ENCODE measurements around the gene GALNT16.
A peak's percentile ranks its signal among the peaks of the same experiment; 100 is the strongest.

The GALNT16 gene

DNA sequence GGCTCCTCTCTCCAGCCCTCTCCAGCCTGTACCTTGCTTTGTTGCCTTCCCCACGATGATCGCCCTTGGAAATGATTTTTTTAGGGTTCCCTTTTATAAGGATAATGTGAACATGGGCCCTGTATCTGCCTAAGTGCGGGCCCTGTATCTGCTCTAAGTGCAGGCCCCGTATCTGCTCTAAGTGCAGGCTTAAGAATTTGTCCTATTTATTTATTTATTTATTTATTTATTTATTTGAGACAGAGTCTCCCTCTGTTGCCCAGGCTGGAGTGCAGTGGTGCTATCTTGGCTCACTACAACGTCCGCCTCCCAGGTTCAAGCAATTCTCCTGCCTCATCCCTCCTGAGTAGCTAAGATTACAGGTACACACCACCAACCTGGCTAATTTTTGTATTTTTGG is 22.5 kb downstream of the GALNT16 start:
- no peak for DNase-seq (ENCODE audit: low read depth)
- H3K4me3 ChIP-seq (replicated peaks; ENCODE audit: low read depth, low read length): no peak overlapping the region
- TF ChIP-seq, protein P1, sequence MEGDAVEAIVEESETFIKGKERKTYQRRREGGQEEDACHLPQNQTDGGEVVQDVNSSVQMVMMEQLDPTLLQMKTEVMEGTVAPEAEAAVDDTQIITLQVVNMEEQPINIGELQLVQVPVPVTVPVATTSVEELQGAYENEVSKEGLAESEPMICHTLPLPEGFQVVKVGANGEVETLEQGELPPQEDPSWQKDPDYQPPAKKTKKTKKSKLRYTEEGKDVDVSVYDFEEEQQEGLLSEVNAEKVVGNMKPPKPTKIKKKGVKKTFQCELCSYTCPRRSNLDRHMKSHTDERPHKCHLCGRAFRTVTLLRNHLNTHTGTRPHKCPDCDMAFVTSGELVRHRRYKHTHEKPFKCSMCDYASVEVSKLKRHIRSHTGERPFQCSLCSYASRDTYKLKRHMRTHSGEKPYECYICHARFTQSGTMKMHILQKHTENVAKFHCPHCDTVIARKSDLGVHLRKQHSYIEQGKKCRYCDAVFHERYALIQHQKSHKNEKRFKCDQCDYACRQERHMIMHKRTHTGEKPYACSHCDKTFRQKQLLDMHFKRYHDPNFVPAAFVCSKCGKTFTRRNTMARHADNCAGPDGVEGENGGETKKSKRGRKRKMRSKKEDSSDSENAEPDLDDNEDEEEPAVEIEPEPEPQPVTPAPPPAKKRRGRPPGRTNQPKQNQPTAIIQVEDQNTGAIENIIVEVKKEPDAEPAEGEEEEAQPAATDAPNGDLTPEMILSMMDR (IDR thresholded peaks at IDR 0.05; ENCODE audit: low read length, missing control alignments): no peak

DNA sequence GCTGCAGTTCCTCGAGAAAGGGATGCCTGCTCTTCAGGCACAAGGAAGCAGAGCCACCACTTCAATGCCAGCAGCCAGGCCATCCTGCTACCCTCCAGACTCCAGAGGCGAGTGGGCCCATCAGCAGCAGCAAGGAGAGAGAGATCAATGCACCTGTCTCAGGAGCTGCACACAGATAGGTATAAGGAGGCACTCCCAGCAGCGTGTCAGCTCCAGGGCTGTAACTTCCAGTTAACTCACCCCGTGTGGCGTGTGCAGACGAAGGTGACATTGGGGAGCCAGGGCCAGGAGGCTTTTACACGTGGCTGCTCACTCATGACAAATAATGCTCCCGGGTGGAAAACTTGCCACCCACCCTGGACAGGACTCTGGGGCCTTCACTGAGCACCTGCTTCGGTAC is 24.2 kb downstream of the GALNT16 start:
- TF ChIP-seq, protein P1 (IDR thresholded peaks at IDR 0.05; ENCODE audit: low read length, missing control alignments): no peak
- no peak overlapping the region for H3K4me3 ChIP-seq (replicated peaks; ENCODE audit: low read depth, low read length)
- DNase-seq (ENCODE audit: low read depth): no peak

DNA sequence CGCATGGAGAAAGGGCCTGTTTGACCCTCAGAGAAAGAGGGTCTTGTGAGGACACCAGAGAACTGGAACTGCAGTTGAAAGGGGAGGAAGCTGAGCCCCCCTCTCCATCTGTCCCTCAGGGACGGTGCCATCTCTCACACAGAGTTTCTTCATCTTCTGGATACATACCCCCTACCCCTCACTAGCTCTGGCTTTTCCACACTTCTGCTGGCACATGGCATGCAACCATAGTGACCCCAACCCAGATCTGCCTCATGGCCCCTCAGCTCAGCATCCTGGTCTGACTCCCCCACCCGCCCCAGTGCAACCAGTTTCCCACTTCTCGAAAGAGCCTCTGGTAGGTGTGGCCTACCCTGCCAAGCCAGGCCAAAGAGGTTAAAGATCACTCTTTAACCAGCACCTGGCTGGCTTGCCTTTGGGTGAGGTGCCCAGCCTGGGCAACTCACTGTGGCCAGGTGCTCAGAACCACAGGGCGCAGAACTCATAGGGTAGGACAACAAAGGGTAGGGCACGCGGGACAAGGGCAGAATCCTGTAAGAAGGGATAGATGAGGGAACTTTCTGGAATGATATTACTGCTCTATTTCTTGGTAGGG is 25.8 kb downstream of the GALNT16 start:
- TF ChIP-seq, protein P1 (IDR thresholded peaks at IDR 0.05; ENCODE audit: low read length, missing control alignments): no peak
- H3K4me3 ChIP-seq (replicated peaks; ENCODE audit: low read depth, low read length): no peak overlapping the region
- no peak for DNase-seq (ENCODE audit: low read depth)

DNA sequence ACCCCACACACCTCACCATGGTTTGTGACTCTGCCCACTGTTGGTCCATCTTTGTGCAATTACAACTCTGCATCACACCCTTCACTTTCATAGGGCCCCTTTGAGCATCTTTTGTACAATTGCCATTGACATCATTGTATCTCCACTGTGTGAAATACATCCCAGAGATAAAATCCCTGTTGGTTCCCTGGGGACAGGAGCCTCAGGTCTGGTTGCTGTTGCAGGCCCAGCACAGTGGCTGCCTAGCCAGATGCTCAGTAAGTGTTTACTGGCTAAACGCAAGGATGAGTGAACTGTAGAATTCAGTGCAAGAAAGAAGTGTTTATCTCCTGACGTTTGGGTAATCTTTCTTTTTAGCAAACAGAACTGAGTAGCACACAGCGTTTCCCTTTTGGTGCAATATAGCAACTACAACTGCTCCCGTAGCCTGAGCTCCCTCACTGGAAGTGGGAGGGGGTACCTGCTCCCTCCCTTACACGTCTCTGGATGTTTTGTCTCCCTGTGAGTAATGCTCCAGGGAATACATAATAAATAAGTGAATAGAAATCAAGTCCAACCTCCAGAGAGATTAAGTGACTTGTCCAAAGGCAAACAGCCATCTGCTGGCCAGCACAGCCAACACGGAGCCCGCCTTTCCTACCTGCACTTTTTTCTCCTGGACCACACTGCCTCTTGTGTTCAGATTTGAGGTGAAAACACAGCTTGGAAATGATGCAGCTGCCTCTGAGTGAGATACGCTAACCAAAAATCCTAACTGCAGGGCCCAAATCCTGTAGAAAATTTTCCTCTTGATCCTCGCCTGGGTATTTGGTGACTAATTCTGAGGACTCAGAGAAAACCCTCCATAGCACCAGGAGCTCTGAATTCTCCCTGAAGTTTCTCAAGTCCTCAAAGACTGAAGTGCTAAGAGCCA is 27.4 kb downstream of the GALNT16 start:
- no peak for DNase-seq (ENCODE audit: low read depth)
- no peak overlapping the region for H3K4me3 ChIP-seq (replicated peaks; ENCODE audit: low read depth, low read length)
- TF ChIP-seq, protein P1 (IDR thresholded peaks at IDR 0.05; ENCODE audit: low read length, missing control alignments): no peak

DNA sequence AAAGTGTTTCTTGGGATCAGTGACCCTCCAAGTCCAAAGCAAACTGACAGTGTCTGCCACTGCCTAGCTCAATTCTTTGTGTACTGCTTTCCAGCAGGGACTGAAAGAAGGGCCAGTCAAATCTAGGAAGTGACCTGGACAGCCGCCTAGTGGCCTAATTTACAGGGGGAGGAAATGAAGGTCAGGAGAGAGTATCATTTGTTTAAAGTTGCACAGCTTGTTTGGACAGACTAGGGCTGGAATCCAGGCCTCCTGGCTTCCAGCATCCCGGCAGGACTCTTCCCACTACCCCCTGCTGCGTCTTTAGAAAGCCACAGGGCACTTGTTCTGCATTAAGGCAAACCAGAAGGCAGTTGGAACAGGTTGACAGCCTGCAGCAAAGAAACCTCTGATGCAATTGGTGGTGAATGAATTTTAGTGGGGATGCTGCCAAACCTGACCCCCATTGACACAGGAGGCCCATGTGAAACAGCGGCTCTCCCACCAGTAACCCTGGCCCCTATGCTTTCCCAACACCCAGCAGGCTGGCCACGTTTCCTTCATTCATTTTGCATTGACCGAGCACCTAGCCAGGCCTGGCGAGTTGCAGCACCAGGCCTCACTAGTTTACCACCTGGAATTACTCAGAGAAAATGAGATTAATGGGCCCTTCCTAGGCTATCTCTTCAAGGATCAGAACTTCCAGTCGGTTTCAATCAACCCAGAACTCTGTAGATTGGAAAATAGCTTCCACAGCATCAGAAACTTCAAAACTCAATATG is 28.2 kb downstream of the GALNT16 start:
- TF ChIP-seq, protein P1 (IDR thresholded peaks at IDR 0.05; ENCODE audit: low read length, missing control alignments): peak; percentile 43
- peak; percentile 21 for DNase-seq (ENCODE audit: low read depth)
- H3K4me3 ChIP-seq (replicated peaks; ENCODE audit: low read depth, low read length): no peak overlapping the region

DNA sequence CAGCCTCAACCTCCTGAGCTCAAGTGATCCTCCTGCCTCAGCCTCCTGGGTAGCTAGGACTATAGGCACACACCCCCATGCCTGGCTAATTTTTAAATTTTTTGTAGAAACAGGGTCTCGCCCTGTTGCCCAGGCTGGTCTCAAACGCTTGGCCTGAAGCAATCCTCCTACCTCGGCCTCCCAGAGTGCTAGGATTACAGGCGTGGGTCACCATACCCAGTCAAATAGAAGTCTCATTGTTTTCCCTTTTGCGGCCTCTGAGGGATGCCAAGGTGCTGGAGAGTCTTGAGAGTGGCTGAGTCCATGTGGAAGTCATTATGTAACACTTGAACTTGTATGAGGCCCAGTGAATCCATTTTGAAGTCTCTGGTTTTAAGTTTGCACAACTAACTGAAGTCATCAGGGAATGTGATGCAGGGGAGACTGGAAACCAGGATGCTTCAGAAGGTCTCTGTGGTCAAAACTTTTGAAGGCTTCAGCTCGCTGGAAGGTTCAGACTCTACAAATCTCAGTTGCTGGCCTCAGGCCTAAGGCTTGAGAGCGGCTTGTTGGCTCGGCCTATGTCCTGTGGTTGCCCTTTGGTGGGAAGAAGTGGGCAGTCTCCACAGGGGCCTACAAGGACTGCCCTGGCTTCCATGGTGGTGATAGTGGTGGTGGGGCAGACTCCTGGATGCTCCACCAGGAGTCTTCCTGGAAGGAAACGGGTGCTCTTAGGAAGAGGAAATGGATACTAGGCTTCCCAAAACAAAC is 29.2 kb downstream of the GALNT16 start:
- no peak for DNase-seq (ENCODE audit: low read depth)
- no peak overlapping the region for H3K4me3 ChIP-seq (replicated peaks; ENCODE audit: low read depth, low read length)
- TF ChIP-seq, protein P1 (IDR thresholded peaks at IDR 0.05; ENCODE audit: low read length, missing control alignments): no peak

Data from fibroblast of pulmonary artery (primary cell).